HG03103 (cell line): ENCODE measurements around the gene IFNAR2.
"Not testable (repeated sequence)": the region's sequence is repeated elsewhere in the genome, so short reads cannot be mapped to it uniquely, and the experiment has no call there.

Experiments
- ATAC-seq: cut with Tn5 transposase; IDR thresholded peaks from one replicate; pipeline ENCODE4 v1.9.1; 2021; ENCODE audit warnings: low read depth; ENCODE audit not compliant: unreplicated experiment

Gene IFNAR2

DNA sequence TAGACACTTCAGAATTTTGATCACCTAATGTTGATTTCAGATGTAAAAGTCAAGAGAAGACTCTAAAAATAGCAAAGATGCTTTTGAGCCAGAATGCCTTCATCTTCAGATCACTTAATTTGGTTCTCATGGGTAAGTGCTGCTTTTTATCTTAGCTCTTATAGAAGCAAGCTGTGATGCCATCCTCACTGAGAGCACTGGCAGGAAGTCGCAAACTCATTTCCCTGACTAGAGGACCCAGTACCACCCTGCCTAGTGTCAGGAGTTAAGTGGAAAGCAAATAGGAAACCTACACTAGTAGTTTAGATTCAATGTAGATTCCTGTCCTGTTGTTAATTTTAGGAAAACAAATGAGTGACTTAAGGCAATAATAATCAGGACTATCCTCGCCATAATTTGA is 12.1 kb downstream of the IFNAR2 start:
- ATAC-seq = no peak

DNA sequence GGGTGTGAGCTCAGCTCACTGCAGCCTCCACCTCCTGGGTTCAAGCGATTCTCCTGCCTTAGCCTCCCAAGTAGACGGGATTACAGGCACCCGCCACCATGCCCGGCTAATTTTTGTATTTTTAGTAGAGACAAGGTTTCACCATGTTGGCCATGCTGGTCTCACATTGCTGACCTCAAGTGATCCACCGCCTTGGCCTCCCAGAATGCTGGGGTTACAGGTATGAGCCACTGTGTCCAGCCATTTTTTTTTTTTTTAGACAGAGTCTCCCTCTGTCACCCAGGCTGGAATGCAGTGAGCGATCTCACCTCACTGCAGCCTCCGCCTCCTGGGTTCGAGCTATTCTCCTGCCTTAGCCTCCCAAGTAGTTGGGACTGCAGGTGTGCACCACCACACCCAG is 13.1 kb downstream of the IFNAR2 start:
- ATAC-seq = not testable (repeated sequence)

DNA sequence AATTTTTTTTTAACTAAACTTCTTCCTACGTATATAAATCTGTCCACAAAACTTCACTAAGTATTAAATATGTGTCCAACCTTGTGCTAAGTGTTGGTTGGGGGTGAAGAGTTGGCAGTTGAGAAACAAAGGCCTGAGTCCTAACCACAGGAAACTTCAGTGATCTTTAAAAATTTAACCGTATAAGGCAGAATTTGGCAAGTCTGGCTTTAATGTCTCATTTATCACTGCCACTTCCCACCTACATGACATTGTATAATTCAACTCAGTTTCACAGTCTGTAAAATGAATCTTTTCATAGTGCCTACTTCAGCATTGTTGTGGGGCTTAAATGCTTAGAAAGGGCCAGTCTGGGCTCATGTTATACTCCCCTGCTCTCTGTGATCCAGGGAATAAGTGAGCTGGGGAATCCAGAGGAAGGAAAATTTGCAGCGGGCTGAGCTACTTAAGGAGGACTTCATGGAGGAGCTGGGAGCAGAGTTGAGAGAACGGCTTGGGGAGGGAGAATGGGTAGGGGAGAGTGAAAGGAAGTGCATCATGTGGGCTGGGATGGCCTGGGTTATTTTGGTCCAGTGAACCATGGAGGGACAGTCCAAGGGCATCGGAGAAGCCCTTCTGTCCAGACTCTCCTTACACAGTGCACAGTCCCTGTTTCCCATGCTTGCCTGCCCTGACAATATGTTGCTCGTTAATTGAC is 14.5 kb downstream of the IFNAR2 start:
- ATAC-seq = no peak

GRCh38 chr21:33244779-33245105 is 15.0 kb downstream of the IFNAR2 start:
- ATAC-seq = no peak

- no peak for ATAC-seq
Observed at GRCh38 chr21:33245289-33245918, 15.7 kb downstream of the IFNAR2 start.

DNA sequence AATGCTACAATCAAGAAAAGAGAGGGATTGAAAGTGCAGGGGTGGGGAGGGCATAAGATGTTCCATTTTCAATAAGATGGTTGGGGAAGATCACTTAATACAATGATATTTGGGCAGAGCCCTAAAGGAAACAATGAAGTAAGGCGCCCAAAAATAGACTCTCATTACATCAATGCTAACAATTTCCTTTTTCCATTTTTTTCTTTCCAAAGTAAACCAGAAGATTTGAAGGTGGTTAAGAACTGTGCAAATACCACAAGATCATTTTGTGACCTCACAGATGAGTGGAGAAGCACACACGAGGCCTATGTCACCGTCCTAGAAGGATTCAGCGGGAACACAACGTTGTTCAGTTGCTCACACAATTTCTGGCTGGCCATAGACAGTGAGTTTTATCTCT is 16.8 kb downstream of the IFNAR2 start:
- ATAC-seq = no peak

DNA sequence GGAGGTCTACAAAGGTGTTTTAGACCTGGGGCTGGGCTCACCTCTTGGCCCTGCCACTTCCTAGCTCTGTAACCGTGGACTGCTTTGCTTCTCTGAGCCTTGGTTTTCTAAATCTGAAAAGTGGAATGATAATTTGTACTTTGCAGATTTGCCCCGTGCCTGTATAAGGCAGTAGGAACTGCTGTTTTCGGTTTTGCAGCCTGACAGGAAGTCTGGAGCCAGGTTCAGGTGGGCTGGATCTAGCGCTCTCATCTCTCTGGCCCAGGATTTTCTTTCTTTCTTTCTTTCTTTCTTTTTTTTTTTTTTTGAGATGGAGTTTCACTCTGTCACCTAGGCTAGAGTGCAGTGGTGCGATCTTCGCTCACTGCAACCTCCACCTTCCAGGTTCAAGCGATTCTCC is 17.2 kb downstream of the IFNAR2 start:
- ATAC-seq = no peak

DNA sequence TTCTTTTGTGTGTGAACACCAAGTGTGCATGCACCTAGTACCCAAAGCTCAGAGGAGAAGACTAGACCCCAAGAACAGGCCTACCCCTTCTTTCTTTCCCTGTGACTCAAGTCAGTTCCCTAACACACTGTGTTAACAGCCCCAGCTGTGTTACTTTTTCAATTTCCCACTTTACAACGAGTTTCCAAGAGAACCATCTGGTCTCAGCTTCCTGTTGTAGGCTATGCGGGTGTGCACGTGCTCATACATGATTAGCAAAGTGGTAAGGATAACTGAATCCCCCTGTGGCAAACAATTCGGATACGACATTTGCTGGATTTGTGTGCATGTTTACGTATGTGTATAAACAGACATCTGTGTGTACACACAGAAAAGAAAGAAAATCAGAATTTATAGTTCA is 17.9 kb downstream of the IFNAR2 start:
- no peak for ATAC-seq

GRCh38 chr21:33249331-33250002 is 19.7 kb downstream of the IFNAR2 start:
- ATAC-seq = no peak

DNA sequence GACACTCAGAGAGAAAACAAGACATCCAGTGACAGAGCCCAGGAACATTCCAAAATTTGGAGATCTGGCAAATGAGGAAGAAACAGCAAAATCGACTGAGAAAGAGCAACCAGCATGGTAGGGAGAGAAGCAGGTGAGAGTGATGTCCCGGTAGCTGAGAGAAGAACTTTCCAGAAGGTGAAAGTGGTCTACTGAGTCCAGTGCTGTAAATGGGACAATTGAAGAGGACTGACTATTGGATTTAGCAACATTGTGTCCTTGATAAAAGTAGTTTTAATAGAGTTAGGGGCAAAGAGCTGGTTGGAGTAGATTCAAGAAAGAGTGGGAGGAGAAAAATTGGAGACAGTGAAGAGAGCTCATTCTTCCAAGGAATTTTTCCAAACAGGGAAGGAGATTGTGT is 21.4 kb downstream of the IFNAR2 start:
- ATAC-seq = no peak

- not testable (repeated sequence) for ATAC-seq
Observed at GRCh38 chr21:33253382-33253781, 23.6 kb downstream of the IFNAR2 start.

- no peak for ATAC-seq
Observed at GRCh38 chr21:33254766-33255165, 25.0 kb downstream of the IFNAR2 start.

DNA sequence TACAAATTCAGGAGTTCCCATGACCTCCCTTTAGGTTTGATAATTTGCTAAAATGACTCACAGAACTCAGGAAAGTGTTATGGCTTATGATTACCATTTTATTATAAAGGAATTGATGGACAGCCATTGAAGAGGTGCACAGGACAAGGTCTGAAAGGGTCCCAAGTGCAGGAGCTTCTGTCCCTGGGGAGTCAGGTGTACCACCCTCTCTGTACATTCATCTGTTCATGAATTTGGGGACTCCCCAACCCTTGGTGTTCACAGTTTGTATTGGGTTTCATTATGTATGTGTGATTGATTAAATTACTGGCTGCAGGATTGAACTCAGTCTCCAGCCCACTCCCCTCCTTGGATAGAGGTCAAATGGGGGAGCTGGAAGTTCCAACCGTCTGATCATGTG is 25.7 kb downstream of the IFNAR2 start:
- ATAC-seq = no peak

DNA sequence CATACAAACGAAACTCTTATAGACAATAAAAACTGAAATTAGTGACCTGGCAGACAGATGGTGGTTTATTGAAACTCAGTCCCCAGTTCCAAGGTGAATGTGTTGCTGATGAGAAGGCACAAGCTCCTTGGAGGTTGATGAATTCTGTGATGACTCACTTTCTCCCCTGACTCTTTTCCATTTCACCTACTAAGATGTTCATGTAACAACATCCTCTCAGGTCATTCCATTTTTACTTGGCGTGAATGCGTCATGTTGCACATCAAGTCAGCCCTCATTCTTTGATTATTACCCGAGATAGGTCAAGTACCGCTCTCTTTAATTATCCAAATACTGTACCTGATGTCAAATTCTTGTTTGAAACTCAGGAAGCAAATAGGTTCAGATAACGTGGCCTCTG is 26.3 kb downstream of the IFNAR2 start:
- ATAC-seq = no peak

DNA sequence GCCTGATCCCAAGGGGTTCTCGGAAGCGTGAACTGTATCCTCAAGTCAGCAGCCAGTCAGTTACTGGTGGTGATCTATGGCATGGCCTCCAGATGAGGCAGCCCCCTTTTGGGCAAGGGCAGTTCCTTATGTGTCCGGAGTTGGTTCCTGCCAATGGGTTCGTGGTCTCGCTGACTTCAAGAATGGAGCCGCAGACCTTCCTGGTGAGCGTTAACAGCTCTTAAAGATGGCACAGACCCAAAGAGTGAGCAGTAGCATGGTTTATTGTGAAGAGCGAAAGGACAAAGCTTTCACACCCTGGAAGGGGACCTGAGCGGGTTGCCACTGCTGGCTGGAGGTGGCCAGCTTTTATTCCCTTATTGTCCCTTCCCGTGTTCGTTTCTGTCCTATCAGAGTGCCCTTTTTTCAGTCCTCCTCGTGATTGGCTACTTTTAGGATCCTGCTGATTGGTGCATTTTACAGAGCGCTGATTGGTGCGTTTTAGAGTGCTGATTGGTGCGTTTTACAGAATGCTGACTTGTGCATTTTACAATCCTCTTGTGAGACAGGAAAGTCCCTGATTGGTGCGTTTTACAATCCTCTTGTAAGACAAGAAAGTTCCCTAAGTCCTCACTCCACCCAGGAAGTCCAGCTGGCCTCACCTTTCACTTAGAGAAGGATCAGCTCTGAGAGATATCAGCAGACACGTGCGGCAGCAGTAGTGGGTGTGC is 27.5 kb downstream of the IFNAR2 start:
- ATAC-seq = no peak

DNA sequence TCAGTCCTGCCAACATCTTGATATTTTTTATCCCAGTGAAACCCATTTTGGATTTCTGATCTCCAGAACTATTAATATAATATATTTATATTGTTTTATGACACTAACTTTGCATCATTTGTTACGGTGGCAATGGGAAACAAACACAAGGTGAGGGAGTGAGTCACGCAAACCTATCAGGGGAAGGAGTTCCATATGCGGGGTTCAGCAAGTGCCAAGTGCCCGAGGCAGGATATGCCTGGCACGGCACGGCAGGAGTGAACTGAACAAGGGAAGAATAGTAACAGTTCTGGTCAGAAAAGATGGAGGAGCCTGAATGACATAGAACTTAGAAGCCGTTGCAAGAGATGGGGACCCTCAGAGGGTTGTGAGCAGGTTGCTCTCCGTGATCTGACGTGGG is 28.7 kb downstream of the IFNAR2 start:
- ATAC-seq = no peak

GRCh38 chr21:33259428-33259827 is 29.7 kb downstream of the IFNAR2 start:
- no peak for ATAC-seq

- no peak for ATAC-seq
Observed at GRCh38 chr21:33259995-33260394, 30.3 kb downstream of the IFNAR2 start.

DNA sequence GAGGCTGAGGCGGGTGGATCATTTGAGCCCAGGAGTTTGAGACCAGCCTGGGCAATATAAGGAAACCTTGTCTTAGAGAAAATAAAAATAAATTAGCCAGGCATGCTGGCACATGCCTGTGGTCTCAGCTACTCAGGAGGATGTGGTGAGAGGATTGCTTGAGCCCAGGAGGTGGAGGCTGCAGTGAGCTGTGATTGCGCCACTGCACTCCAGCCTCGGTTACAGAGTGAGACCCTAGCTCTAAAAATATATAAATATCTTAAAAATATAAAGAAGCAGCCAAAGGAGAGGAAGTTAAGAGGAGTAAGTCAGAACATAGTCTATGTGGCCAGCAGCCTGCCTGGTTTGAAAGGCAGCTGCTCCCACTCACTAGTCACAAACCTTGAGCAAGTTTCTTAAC is 31.9 kb downstream of the IFNAR2 start:
- ATAC-seq = no peak

GRCh38 chr21:33262921-33263320 is 33.2 kb downstream of the IFNAR2 start:
- ATAC-seq = no peak

DNA sequence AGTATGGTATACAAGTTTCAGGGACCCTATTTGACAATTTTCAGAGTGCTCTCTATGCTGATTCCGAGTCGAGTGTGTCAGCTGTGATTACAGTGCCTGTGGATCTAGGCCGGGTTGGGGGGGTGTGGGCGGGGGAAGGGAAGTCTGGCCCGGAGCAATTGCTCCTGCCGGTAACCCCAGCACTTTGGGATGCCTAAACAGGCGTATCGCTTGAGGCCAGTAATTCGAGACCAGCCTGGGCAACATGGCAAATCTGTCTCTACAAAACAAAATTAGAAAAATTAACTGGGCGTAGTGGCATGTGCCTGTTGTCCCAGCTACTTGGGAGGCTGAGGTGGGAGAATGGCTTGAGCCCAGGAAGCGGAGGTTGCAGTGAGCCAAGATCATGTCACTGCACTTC is 34.8 kb downstream of the IFNAR2 start:
- no peak for ATAC-seq

GRCh38 chr21:33265664-33266049 is 35.9 kb downstream of the IFNAR2 start:
- no peak for ATAC-seq
